Activated CD8-positive, alpha-beta memory T cell treated with anti-CD3 and anti-CD28 coated beads, Interleukin-2, amount 50 U/mL, for 48 hours (primary cell): ENCODE data around the gene TENM4.
A peak's percentile ranks its signal among the peaks of the same experiment; 100 is the strongest.

ENCODE experiments used
- DNase-seq: peaks from one replicate; pipeline ENCODE4 v3.0.0-alpha.2; 2020

The TENM4 gene

DNA sequence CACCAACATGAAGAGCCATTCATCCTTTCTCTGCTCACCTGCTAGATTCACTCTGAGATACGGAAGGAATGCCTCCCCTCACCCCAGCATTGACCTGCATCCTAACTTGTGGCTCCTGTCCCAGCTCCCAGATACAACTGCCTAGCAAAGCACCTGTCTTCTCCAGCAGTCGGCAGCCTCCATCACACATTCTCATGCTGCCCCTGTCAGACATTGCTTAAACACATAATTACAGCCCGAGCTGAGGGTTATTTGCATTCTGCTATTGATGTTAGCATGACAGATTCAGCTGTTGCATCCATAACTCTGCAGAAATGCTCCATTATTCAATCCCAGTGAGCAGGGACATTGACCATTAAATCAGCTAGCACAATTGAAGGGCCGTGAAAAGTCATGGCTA lies 681.8 kb downstream of the TENM4 start:
- DNase-seq, result no peak

DNA sequence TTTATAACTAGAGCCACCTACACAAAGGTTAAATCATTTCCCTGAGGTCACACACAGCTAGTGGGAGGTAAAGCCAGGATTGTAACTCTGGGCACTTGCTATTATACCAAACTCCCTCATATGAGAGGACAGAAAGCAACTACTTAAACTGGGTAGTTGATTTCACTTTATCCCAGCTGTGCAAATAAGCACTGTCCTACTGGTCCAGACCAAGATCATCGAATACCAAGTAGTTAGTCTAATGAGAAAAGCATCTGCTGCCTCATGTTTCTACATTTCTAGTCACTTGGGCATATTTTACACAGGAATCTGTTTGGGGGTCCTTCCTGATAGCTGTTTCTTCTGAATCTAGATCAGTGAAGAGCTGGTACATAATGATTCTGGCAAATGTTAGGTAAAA lies 687.5 kb downstream of the TENM4 start:
- no peak for DNase-seq

DNA sequence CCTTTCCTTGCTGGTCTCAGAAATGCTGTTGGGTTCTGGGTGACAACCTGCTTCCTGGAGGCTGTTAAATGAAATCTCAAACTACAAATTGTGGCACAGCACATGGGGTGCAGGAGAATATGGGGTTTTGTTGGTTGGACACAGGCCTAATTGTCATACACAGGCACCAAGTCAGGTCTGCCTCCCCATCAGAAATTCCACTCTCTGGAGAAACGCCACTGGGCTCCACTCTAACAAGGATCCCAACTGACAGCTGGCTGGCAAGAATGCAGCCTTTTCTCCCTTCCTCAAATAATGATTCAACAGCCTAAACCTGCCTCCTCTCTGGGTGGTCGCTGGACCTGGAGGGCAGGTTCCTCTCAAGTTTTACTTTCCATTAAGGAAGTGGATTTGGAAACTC lies 688.3 kb downstream of the TENM4 start:
- no peak for DNase-seq

DNA sequence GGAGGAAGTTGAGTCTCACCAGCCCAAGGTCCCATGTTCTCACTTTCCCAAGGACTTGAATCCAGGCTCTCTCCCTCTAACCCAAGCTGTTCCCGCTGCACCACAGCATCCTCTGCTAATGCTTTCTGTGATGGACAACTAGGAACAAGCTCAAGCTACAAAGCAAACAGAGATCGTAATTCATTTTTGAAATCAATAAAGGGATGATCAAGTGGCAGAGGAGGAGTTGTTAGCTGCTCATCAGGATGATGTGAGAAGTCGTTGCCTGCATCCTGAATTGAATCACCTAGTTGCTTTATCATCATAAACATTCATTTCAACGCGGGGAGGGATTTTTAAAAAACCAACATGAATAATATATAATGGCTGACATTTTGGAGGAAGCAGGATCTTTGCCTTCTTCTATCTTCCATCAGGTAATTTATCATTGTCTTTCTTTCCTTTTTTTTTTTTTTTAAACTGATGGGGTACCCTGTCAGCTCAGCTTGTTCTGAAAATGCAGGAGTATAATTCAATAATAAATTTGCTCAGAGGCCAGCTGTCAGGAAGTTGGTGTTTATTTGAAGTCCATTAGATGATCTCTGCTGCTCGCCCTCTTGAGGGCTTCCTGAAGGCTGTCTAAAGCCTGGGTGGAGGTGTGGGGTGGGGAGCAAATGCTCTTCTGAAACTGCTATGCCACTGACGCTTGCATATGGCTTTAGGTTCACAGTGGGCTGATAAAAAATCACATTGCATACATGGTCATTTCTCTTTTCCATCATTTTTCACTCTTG lies 691.7 kb downstream of the TENM4 start:
- no peak for DNase-seq

DNA sequence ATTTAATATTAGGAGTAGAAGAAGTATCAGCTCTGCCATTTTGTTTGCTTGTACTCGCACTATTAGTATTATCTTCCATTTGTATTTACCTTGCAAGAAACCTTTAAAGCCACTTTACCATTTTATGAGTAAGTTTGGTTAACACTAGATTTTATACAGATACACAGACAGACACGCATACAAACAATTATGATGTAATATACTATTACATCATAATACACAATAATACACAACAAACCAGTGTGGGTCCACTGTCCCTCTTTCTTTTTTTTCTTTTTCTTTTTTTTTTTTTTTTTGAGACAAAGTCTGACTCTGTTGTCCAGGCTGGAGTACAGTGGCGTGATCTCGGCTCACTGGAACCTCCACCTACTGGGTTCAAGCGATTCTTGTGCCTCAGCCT lies 695.9 kb downstream of the TENM4 start:
- no peak for DNase-seq

DNA sequence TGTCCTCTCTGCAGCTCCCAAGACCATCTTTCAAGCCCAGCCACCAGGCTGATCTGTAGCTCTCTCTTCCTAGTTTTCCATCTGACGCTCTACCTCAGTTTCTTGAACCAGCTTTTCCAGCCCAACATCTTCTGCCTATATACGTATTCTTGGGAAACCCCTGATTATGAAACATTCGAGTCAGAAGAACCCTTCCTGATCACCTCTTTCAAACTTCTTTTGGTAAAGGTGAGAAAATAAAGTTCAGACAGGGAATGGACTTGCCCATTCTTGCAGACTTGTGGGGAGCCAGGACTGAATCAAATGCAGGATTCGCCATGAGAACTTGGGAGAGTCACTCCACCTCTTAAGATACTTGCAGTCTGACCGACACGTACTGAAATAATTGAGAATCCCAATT lies 696.6 kb downstream of the TENM4 start:
- no peak for DNase-seq

DNA sequence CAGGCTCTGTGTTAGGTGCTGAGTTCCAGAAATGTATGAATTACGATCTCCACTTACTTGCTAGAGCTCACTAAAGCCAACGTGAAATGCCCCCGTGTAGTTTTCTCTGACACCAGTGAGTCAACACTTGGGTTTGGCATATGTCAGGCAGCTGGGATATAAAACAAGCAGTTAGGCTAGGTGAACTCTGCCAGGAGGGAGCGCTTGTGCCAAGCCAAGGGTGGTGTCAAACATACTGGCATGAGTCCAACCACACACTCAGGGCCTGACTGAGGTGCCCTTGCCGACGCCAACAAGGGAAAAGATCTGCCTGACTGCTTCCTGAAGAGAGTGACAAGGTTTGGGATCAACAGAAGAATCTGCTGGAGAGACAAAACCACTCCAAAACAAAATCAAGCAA lies 698.4 kb downstream of the TENM4 start:
- no peak for DNase-seq

DNA sequence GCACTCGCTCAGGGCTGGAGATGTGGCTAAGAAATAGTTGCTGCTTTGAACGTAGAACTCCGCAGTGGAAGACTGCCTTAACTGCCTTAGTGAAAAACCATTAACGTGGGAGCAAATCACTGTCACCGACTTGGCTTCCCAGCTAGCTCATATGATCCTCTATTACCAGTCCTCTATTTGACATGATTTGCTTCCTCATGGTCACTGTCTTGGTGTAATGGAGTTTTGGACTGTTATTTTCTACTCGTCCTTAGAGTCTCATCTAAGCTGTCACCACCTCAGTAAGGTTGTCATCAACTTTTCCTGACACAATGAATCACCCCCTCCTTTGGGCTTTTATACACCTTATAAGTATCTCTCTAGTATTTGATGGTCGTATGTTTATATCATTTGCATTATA lies 699.1 kb downstream of the TENM4 start:
- no peak for DNase-seq

DNA sequence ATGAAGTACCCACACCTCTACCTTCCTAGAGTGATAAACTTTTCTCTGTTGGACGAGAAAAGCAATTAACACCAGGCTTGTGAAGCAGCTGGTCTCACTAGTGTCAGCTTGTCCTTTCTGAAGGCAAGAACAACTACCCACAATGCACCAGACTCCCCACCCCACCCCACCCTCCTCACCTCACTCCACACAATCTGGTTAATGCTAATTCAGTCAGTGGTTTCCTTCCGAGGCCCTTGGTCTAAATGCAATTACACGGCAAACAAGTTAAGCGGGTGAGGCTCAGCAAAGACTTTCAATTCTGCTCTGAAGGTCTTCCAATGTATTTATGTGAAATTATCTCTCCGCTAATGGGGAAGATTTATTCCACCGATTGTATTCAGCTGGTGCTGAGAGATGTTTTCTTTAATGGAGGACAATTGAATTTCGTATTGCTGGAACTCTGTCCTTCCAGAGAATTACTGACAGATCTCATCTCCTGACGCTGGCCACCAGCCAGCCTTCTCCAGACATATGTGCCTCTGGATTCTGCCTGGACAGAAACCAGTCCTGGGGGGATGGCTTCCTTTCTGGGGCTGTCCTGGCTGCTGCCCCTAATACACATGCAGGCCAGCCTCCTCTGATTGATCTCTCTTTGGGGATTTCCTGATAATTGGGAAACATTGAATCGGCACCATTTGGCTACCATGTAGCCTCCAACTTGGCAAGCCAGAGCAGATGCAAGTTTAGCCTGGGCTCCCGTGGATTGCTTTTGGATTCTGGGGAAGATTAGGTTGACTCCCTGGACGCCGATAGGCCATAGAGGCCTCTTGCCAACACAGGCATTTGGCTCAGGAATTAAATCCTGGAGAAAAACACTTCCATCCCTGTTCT lies 700.4 kb downstream of the TENM4 start:
- no peak for DNase-seq

DNA sequence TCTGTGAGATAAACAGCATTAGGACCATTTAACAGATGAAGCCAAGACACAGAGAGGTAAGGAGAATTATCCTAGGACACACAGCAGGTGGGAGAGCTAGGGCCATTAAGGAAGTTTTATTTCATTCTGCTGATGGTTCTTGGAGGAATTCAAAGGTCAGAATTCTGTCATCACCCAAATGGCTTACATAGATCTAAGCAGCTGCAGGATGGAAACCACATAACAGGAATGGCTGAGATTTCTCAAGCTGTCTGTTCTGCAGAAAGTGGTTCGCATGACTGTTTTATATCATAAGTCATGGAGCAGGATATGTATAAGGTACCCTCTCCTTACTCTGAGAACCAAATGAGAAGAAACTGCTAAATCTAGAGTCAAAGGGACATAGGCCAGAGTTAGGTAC lies 702.9 kb downstream of the TENM4 start:
- no peak for DNase-seq

DNA sequence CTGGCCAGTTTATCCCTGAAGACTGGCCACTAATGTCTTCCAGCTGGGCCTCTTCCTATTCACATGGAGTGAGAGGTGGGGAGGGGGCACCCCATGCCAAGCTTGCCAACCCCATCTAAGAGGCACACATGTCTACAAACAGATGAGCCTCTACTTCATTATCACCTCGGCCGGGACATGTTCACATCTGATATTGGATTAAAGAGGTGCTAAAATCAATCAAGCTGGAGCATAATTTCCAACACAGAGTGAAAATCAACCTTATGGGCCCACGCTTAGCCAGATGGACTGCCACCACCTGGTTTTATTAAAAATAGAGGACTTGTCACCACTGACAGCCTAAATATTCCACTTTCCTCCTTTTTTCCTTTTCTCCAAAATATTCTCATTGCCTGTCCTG lies 703.5 kb downstream of the TENM4 start:
- DNase-seq, result no peak

DNA sequence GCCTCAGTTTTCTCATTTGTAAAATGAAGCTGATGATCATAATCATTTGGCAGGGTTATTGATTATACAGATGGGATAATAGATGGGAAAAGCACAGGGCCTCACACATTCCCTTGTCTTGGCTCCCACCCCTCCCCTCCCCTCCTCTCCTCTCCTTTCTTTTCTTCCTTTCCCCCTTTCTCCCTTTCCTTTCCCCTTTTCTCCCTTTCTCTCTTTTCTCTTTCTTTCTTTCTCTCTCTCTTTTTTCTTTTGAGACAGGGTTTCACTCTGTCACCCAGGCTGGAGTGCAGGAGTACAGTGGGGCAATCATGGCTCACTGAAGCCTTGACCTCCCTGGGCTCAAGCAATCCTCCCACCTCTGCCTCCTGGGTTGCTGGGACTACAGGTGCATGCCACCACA lies 705.1 kb downstream of the TENM4 start:
- DNase-seq, result no peak

DNA sequence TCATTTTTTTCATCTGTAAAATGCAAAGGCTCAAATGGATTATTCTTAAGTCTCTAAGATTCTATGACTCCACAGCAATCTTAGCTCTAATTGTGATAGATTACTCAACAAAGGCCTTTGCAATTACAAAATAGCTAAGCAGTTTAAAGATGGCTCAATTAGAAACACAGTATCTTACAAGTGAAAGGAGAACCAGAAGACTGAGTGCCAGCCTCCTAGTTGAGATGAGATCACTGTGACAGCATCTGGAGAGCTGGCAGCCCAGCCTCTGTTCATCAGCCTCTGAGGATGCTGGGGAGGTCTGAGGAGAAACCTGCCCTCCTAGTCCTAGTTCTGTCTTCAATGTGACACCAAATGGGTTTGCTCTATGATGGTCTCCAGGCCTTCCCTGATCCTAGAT lies 707.8 kb downstream of the TENM4 start:
- DNase-seq, result no peak

DNA sequence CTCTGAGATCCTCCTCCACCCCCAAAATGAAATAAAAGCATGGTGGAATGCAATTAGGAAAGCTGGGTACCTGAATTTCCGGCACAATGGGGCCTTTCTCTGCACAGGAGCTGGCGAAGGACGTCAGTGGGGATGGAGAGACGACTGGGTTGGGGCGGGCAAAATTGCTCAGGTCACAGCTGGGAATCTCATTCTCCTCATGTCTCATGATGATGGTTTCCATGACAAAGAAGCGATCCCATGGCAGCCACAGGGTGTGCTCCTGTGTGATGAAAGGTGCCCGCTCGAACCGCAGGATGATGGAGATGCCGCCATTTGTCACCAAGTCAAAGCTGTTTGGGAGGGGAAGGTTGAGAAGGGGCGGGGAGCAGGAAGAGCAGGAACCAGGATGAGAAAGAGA lies 708.6 kb downstream of the TENM4 start:
- DNase-seq, result no peak

DNA sequence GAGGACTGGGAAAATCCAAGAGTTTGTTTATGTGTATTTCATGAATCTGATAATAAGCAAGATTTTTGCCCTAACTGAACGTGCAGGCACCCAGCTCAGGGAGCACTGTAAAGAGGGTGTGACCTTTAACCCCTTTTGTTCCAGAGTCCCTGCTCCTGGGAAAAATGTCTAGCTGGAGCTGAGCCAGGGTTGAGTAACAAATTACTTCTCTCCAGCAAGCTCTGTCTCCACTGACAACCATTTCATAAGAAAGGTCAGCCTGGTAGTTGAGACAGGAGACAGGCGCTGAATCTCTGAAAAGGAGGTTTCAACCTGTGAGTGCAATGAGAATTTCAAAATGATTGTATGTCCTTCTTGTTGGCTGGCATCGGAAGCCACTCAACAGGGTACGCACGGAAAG lies 709.8 kb downstream of the TENM4 start:
- DNase-seq, result no peak

DNA sequence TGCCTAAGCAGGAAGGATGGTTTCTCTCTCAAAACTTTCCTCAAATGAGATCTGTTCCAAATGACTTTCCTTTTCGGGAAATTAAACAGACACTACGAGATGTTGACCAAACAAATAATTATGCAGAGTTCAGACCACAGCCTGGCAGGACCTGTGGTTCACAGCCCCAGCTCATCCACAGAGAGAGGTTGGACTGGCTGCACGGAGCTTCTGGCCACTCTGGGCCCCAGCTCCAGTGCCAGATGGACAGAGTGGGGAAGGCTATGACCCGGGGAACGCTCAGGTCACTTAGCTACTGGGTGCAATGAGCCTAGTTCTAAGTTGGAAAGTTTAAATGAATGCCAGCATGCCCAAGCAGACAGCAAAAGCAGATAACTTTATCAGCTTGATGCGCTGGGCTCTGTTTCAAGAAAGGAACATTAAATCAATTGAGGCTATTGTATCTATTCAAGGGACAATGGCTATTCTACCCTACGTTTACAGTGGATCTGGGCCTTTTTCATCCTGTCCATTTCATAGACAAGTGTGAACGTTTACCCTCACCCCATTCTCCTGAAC lies 710.5 kb downstream of the TENM4 start:
- no peak for DNase-seq

DNA sequence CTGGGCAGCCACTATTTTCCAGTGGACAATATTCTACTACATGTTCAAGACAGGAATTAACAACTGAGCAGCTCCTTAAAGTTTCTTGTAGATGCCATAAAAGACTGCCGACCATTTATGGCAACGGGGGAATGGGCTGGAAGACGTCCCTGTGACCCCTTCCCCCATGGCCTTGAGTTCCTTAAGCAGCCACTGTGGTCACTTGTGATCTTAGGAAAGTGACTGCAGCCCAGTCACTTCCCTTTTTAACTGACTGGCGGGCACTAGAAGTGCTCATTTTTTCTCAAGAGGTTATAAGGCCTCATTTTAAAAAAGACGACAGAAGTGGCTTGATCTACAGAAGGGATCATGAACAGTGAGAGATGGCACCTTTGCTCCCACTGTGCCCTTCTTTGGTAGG lies 713.0 kb downstream of the TENM4 start:
- DNase-seq, result no peak

DNA sequence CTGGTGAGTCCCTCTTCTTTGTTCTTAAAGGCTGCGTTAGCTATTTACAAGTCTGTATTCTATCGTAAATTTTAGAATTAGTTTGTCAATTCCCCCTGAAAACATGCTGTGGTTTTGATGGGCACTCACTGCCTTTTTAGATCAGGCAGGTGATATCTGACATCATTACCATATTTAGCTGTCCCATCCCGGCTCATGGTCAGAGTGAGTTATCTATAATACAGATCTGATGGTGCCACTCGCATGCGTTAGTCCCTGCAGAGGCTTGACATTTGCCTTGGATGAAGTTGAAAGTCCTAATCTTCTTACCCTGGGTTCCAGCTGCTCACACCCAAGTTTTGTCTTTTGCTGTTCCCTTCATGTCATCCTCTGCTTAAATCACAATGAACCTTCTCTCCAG lies 715.6 kb downstream of the TENM4 start:
- DNase-seq, result no peak

DNA sequence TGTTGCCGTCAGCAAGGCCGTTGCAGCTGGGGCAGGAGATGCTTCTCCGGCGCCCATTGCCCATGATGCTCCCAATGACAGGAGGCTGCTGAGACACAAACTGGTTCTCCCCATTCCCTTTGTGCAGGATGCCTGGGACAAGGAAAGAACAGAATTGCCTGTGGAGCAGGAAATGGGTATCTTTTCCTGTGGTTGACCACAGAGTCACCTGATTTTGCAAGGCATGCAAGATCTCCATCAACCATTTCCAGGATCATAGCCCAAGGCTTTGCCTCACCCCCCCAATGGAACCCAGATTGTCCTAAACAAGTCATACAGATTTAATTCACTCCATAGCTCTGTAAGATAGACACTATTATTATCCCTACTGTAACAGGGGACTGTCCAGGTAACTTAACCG lies 718.0 kb downstream of the TENM4 start:
- DNase-seq, result no peak

DNA sequence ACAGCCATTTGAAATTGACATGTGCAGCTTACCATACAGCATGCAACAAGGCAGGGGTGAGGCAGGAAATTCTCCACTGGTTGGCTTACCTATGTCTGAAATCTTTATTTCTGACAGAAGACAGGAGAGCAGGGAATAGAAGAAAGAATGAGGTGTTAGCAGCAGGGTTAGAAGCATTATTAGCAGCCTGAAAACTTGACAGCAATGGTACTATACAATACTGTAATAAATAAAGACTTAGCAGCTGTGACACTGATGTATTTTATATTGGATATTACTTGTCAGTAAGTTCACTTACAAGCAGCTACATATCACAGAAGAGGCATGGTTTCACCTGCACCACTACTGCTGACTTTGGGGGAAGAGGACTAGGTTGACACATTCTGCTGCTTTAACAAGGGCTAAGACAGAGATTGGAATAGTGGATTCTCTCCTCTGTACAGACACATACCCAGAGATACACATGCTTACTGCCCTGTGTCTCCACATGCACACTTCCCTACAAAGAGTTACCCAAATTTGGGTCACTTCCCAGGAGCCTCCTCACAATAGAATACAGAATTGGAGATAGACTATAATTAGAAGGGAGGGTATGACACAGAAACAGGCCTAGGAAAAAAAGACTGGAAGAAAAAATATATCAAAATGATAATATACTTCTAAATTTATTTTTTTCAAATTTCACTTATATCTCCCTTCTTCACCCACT lies 720.4 kb downstream of the TENM4 start:
- DNase-seq, result no peak

DNA sequence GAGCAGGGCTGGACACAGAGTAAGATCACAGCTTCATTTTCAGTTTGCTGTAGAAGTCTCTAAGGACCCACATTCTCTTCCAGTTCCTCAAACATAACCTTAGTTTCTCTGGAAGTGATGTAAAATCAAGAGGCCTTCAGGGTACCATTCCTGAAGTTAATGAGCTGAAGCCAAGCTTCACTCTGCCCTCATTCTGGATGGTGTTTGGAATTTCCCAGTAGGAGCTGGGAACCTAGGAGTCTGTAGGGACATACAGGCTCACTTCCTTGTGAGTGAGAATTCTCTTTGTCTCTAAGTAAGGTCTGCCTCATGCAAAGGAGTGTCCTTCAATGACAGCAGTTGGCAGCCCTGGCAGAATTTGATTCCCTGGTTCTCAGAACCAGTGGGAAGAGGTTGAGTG lies 723.8 kb downstream of the TENM4 start:
- DNase-seq, result no peak

DNA sequence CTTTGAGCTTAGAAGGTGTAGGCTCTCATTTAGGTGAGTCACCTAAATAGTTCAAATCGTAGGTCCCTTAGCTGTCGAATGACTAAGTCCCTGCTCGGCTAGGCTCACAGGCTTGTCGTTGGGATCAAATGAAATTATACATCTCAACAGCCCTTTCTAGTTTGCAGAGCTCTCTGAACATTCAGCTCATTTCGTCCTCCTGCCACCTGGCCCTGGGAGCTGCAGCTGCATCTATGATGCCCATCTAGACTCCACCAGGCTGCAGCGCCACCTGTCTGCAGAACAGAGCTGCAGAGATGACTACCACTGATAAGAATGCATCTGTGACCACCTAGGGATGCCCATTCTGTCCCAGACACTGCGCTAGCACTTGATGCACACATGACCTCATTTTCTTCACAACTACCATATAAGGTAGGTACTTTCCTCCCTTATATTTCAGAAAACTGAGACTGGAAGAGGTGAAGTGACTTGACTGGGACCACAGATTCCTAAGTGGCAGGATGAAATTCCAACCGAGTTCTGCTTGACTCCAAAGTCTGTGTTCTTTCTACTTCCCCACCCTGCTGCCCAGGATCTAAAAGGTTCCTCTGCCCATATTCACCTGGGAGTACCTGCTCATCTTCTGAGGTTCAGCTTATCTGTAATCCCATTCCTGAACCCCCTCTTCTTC lies 725.1 kb downstream of the TENM4 start:
- DNase-seq, result peak; percentile 80

DNA sequence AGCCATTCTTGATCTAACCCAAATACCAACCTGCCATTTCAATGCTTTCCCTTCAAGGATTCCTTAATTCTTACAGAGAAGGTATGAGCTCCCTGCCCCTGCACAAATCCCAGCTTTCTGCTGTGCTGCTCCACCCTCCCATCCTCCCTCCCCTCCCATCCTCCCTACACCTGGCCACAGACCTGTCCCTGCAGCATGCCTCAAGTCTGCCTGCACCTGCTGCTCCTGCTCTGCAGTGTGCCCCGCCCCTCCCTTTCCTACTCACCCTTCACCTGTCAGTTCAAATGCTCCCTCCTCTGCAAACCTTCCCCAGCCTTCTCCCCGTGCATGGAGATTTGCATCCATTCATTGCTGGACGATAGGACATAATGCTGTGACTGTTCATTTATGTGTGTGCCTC lies 726.3 kb downstream of the TENM4 start:
- no peak for DNase-seq
